Neural cell (in vitro differentiated cells): ENCODE measurements around the gene ESR2. TPM values are rescaled to one million over a fixed set of nuclear protein-coding genes. Genes with fewer than 3 reads are reported as not detected.

Experiments
- H2AFZ ChIP-seq: fragments of 200-600, 300-800 bp; sonication (generic), shearing (Covaris generic); 2 replicates; pipeline ENCODE4 v1.6.0; 2014; ENCODE audit warnings: low read depth, mild to moderate bottlenecking, antibody characterized with exemption, low read length, moderate library complexity
- H3F3A ChIP-seq: fragments of 200-600 bp; shearing (Covaris generic); 2 replicates; pipeline ENCODE4 v1.6.1; 2016; ENCODE audit warnings: mild to moderate bottlenecking, moderate library complexity, mixed read lengths, antibody characterized with exemption, low read length; ENCODE audit not compliant: insufficient read depth, poor library complexity, severe bottlenecking
- H3K27ac ChIP-seq: fragments of 200-600, 300-800 bp; sonication (generic), shearing (Covaris generic); 2 replicates; pipeline ENCODE4 v1.5.1; 2014; ENCODE audit warnings: mild to moderate bottlenecking, low read length, moderate library complexity
- H3K27me3 ChIP-seq: fragments of 300-800, 200-600 bp; sonication (generic), shearing (Covaris generic); 2 replicates; pipeline ENCODE4 v1.6.0; 2014; ENCODE audit warnings: mild to moderate bottlenecking, low read depth, low read length, moderate library complexity; ENCODE audit not compliant: insufficient read depth
- H3K36me3 ChIP-seq: fragments of 300-800, 200-600 bp; sonication (generic), shearing (Covaris generic); 2 replicates; pipeline ENCODE4 v1.5.1; 2014; ENCODE audit warnings: mild to moderate bottlenecking, antibody characterized with exemption, low read length, moderate library complexity; ENCODE audit not compliant: insufficient read depth
- H3K4me2 ChIP-seq: fragments of 300-800, 200-600 bp; sonication (generic), shearing (Covaris generic); 2 replicates; pipeline ENCODE4 v1.6.0; 2014; ENCODE audit warnings: mild to moderate bottlenecking, low read length
- H3K4me3 ChIP-seq: fragments of 300-800, 200-600 bp; sonication (generic), shearing (Covaris generic); 2 replicates; pipeline ENCODE4 v1.5.1; 2014; ENCODE audit warnings: mild to moderate bottlenecking, low read length, moderate library complexity
- H3K79me2 ChIP-seq: fragments of 200-600 bp; shearing (Covaris generic); replicated peaks from 2 replicates; pipeline ENCODE4 v1.6.0; 2014; ENCODE audit warnings: mild to moderate bottlenecking, low read length, moderate library complexity; ENCODE audit not compliant: insufficient read depth
- H3K9ac ChIP-seq: fragments of 300-800, 200-600 bp; sonication (generic), shearing (Covaris generic); 2 replicates; pipeline ENCODE4 v1.6.1; 2016; ENCODE audit warnings: mild to moderate bottlenecking, low read length, mixed read lengths
- H3K9me2 ChIP-seq: fragments of 200-600 bp; shearing (Covaris generic); 2 replicates; pipeline ENCODE4 v1.6.1; 2016; ENCODE audit warnings: mild to moderate bottlenecking, low read length, mixed read lengths; ENCODE audit not compliant: insufficient read depth
- H3K9me3 ChIP-seq: fragments of 200-600, 300-800 bp; sonication (generic), shearing (Covaris generic); 2 replicates; pipeline ENCODE4 v1.6.1; 2016; ENCODE audit warnings: mild to moderate bottlenecking, mixed run types, low read length, moderate library complexity, mixed read lengths
- H4K20me1 ChIP-seq: fragments of 200-600 bp; shearing (Covaris generic); 2 replicates; pipeline ENCODE4 v1.6.1; 2016; ENCODE audit warnings: mild to moderate bottlenecking, mixed run types; ENCODE audit not compliant: insufficient read depth
- CTCF ChIP-seq: fragments of 450-650 bp; IDR thresholded peaks from 2 replicates; pipeline ENCODE4 v1.5.1; 2014; ENCODE audit warnings: antibody characterized with exemption, mild to moderate bottlenecking, moderate library complexity; ENCODE audit not compliant: poor library complexity, severe bottlenecking
- EP300 ChIP-seq: fragments of 450-650 bp; conservative IDR thresholded peaks from 2 replicates; pipeline ENCODE4 v1.6.1; 2014; ENCODE audit warnings: antibody characterized with exemption, mild to moderate bottlenecking, moderate library complexity; ENCODE audit not compliant: poor library complexity, severe bottlenecking
- EZH2 ChIP-seq: fragments of 200-600, 300-800 bp; shearing (Covaris generic), sonication (generic); IDR thresholded peaks from 2 replicates; pipeline ENCODE4 v1.6.1; 2014; ENCODE audit warnings: antibody characterized with exemption, low read length, borderline replicate concordance, mild to moderate bottlenecking; ENCODE audit not compliant: insufficient read depth, poor library complexity, severe bottlenecking
- MXI1 ChIP-seq: fragments of 450-650 bp; conservative IDR thresholded peaks from 2 replicates; pipeline ENCODE4 v1.6.1; 2014; ENCODE audit warnings: antibody characterized with exemption, mild to moderate bottlenecking; ENCODE audit not compliant: poor library complexity, severe bottlenecking
- POLR2AphosphoS5 ChIP-seq: IDR thresholded peaks from 2 replicates; pipeline ENCODE4 v1.6.1; 2012
- RAD21 ChIP-seq: fragments of 450-650 bp; conservative IDR thresholded peaks from 2 replicates; pipeline ENCODE4 v1.6.1; 2014; ENCODE audit warnings: antibody characterized with exemption, mild to moderate bottlenecking, moderate library complexity
- REST ChIP-seq: IDR thresholded peaks from 2 replicates; pipeline ENCODE4 v1.6.1; 2012; ENCODE audit warnings: borderline replicate concordance
- SMC3 ChIP-seq: fragments of 450-650 bp; conservative IDR thresholded peaks from 2 replicates; pipeline ENCODE4 v1.6.1; 2014; ENCODE audit warnings: antibody characterized with exemption, mild to moderate bottlenecking, moderate library complexity; ENCODE audit not compliant: poor library complexity
- TAF1 ChIP-seq: IDR thresholded peaks from 2 replicates; pipeline ENCODE4 v1.6.1; 2012; ENCODE audit warnings: low read depth
- polyA plus RNA-seq: library from polyadenylated mRNA; depleted of rRNA; stranded (reverse); fragments of >200 nt; gene quantifications from 2 replicates; pipeline ENCODE4 v1.2.3, GENCODE V29; 2014

ESR2 gene
- polyA plus RNA-seq, 1 donor from 2014 or later = 0.35 TPM

GRCh38 chr14:64178814-64179213 is 115.4 kb downstream of the ESR2 start:
- Histone ChIP-seq H4K20me1 (no peaks in the 10 kb centered on the region), H3K4me3 (no peak overlapping the region), H2AFZ (no peak overlapping the region), H3F3A (no peaks in the 10 kb centered on the region), H3K9me3 (no peaks in the 10 kb centered on the region), H3K27me3 (no peaks in the 10 kb centered on the region), H3K9me2 (no peaks in the 10 kb centered on the region), H3K36me3 (peaks cover 5% of the 10 kb centered on the region), H3K27ac (no peak overlapping the region), H3K4me2 (no peak overlapping the region), H3K9ac (no peak overlapping the region), H3K79me2 (peaks cover 5% of the 10 kb centered on the region)
- TF ChIP-seq EZH2 (no peak), EP300 (no peak), TAF1 (no peak), POLR2AphosphoS5 (no peak), RAD21 (no peak), CTCF (no peak), REST (no peak), MXI1 (no peak), SMC3 (no peak)

- H3K9me3 ChIP-seq = no peaks in the 10 kb centered on the region
- H3K79me2 ChIP-seq = no peaks in the 10 kb centered on the region
- no peak overlapping the region for H3K9ac ChIP-seq
- H3K27me3 ChIP-seq = no peaks in the 10 kb centered on the region
- no peaks in the 10 kb centered on the region for H4K20me1 ChIP-seq
- H2AFZ ChIP-seq = no peak overlapping the region
- H3K4me3 ChIP-seq = no peak overlapping the region
- no peaks in the 10 kb centered on the region for H3K9me2 ChIP-seq
- H3K36me3 ChIP-seq = peaks cover 5% of the 10 kb centered on the region
- H3K27ac ChIP-seq = no peak overlapping the region
- H3K4me2 ChIP-seq = no peak overlapping the region
- no peak for TF ChIP-seq EZH2
- TF ChIP-seq CTCF = no peak
- no peak for TF ChIP-seq REST
- TF ChIP-seq MXI1 = no peak
- TF ChIP-seq EP300 = no peak
- TF ChIP-seq POLR2AphosphoS5 = no peak
- no peak for TF ChIP-seq RAD21
- TF ChIP-seq SMC3 = no peak
- TF ChIP-seq TAF1 = no peak
- no peaks in the 10 kb centered on the region for H3F3A ChIP-seq
Observed at GRCh38 chr14:64176330-64176729, 117.8 kb downstream of the ESR2 start.
